Fibroblast of lung (primary cell): ENCODE data around the gene ASGR1. TPM values are rescaled to one million over a fixed set of nuclear protein-coding genes. Genes with fewer than 3 reads are reported as not detected.
A peak's percentile ranks its signal among the peaks of the same experiment; 100 is the strongest.

ENCODE experiments used
- DNase-seq, 2 donors: peaks; one replicate each; pipeline versions ENCODE4 v3.0.0 to v3.0.0-alpha.2; 2010; ENCODE audit warnings: low read depth in 2 of 2
- H2AFZ ChIP-seq: 2 replicates; pipeline ENCODE4 v1.5.1; 2012; ENCODE audit warnings: low read length, control low read depth, inconsistent platforms
- H3K27ac ChIP-seq: 2 replicates; pipeline ENCODE4 v1.5.1; 2011; ENCODE audit warnings: low read length, control low read depth; ENCODE audit not compliant: insufficient read depth
- H3K27me3 ChIP-seq: 2 replicates; pipeline ENCODE4 v1.5.1; 2011; ENCODE audit warnings: mild to moderate bottlenecking, low read length; ENCODE audit not compliant: control insufficient read depth, insufficient read depth
- H3K36me3 ChIP-seq: 2 replicates; pipeline ENCODE4 v1.5.1; 2011; ENCODE audit warnings: low read length; ENCODE audit not compliant: control insufficient read depth, insufficient read depth
- H3K4me1 ChIP-seq: 2 replicates; pipeline ENCODE4 v1.5.1; 2011; ENCODE audit warnings: low read length; ENCODE audit not compliant: control insufficient read depth, insufficient read depth; ENCODE audit errors: extremely low read depth
- H3K4me2 ChIP-seq: 2 replicates; pipeline ENCODE4 v1.5.1; 2011; ENCODE audit warnings: low read length, control low read depth; ENCODE audit not compliant: insufficient read depth; ENCODE audit errors: extremely low read depth
- H3K4me3 ChIP-seq, 4 experiments: fragments of 200-600 bp in 1 of 4; sonication (generic) in 1 of 4; replicated peaks in 1 of 4; 2 replicates each; pipeline ENCODE4 v1.5.1; 2011 to 2016; ENCODE audit warnings: low read length in 4 of 4, low read depth in 3 of 4, mild to moderate bottlenecking in 3 of 4, control low read depth in 2 of 4, inconsistent platforms in 1 of 4, mixed read lengths in 1 of 4; ENCODE audit not compliant: insufficient read depth in 1 of 4; ENCODE audit errors: control extremely low read depth in 1 of 4
- H3K79me2 ChIP-seq: 2 replicates; pipeline ENCODE4 v1.5.1; 2012; ENCODE audit warnings: mild to moderate bottlenecking, low read length, inconsistent platforms; ENCODE audit not compliant: control insufficient read depth, insufficient read depth
- H3K9ac ChIP-seq: 2 replicates; pipeline ENCODE4 v1.5.1; 2011; ENCODE audit warnings: mild to moderate bottlenecking, low read length, control low read depth; ENCODE audit not compliant: insufficient read depth
- H3K9me3 ChIP-seq: 2 replicates; pipeline ENCODE4 v1.5.1; 2012; ENCODE audit warnings: low read depth, low read length; ENCODE audit not compliant: control insufficient read depth, insufficient read depth
- H4K20me1 ChIP-seq: 2 replicates; pipeline ENCODE4 v1.5.1; 2011; ENCODE audit warnings: low read length; ENCODE audit not compliant: control insufficient read depth, insufficient read depth; ENCODE audit errors: extremely low read depth
- EZH2 ChIP-seq: IDR thresholded peaks from 2 replicates; pipeline ENCODE4 v1.5.1; 2012; ENCODE audit warnings: low read length, control low read depth, mild to moderate bottlenecking; ENCODE audit errors: missing control alignments
- polyA minus RNA-seq: library from RNA; depleted of rRNA, polyadenylated mRNA; stranded (reverse); fragments of >200 nt; gene quantifications from 2 replicates; pipeline ENCODE4 v1.2.3, GENCODE V29; 2011; ENCODE audit warnings: low replicate concordance
- polyA plus RNA-seq, 2 donors: library from polyadenylated mRNA; depleted of rRNA in 1 of 2; stranded (reverse) in 1 of 2; unstranded in 1 of 2; fragments of >200 nt; gene quantifications; 2 replicates each; pipeline ENCODE4 v1.2.1, GENCODE V29; 2011 to 2012; ENCODE audit warnings: missing spikeins in 1 of 2
- total RNA-seq: library from RNA; depleted of rRNA; stranded (reverse); fragments of >200 nt; gene quantifications from 2 replicates; pipeline ENCODE4 v1.2.1, GENCODE V29; 2014
- TF ChIP-seq, protein P1 (sequence below), 2 donors: IDR thresholded peaks in 1 of 2; conservative IDR thresholded peaks in 1 of 2; 1 replicate in 1 of 2; 2 replicates in 1 of 2; pipeline ENCODE4 v1.5.1; 2011 to 2012; ENCODE audit warnings: low read length in 2 of 2, control low read depth in 1 of 2, inconsistent platforms in 1 of 2, low read depth in 1 of 2, mild to moderate bottlenecking in 1 of 2

ASGR1 gene, protein sequence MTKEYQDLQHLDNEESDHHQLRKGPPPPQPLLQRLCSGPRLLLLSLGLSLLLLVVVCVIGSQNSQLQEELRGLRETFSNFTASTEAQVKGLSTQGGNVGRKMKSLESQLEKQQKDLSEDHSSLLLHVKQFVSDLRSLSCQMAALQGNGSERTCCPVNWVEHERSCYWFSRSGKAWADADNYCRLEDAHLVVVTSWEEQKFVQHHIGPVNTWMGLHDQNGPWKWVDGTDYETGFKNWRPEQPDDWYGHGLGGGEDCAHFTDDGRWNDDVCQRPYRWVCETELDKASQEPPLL
- total RNA-seq = 0.66 and 0.77 TPM in 2 replicates
- polyA plus RNA-seq = 0.14 and 0.19 TPM in 2 replicates
- 0.40 TPM in 1 of 2 replicates, not detected in the other for polyA plus RNA-seq (2012)
- polyA minus RNA-seq = 0.37 TPM in 1 of 2 replicates, not detected in the other

DNA sequence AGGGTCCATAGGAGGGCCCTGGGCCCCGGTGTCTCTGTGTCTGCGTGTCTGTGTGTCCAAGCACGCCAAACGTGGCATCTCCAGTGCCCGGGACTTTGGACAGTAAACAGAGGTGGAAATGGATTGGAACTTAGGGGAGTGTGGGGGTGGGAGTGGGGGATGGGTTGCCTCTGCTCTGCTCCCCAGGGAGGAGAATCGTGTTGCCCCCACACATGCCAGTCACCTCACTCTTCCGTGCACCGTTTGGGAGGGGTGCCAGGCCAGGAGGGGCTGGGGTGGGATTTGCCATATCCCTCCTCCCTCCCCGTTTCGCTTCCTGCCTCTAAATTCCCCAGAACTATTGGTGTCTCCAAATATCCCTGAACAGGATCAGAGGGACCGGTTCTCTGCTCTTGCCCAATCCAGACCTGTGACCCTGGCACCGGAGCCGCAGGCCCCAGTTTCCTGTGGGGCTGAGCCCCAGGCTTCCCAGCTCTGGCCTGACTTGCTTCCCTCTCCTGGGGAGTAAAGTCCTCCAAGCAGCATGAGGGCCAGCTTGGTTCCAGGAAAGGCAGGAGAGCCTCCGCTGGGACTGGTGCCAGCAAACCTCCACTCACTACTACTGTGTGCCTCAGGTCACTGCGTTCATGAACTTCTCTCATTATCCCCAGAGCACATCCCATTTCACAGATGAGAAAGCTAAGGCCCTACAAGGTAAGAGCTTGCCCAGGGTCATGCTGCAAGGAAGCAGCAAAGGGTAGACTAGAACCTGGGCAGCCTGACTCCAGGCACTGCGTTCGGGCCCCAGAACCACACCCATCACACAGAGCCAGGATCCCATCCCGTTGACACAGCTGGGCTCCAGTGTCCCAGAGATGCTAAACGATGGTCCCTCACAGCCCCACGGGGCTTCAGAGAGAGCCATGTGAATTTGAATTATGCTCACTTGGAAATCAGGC lies at the start of gene ASGR1:
Gene ASGR1, minus strand, starts transcription at position 54 of the 938 bp plus-strand sequence. CDS start 807 bp downstream, outside the sequence.
- Histone ChIP-seq H3K9me3 (no peaks in the 10 kb centered on the region), H3K9ac (no peak within 1 kb of the TSS), H3K4me1 (no peaks in the 10 kb centered on the region), H3K27me3 (peaks cover 2% of the 10 kb centered on the region), H3K4me2 (peak within 1 kb of the TSS; percentile 98), H3K79me2 (no peaks in the 10 kb centered on the region), H3K27ac (no peak within 1 kb of the TSS), H4K20me1 (no peaks in the 10 kb centered on the region), H2AFZ (no peak within 1 kb of the TSS), H3K4me3 (peak within 1 kb of the TSS in 1 of 4 experiments; percentile 70), H3K36me3 (no peaks in the 10 kb centered on the region)
- no peak for DNase-seq
- no peak for TF ChIP-seq EZH2
- TF ChIP-seq, protein P1, sequence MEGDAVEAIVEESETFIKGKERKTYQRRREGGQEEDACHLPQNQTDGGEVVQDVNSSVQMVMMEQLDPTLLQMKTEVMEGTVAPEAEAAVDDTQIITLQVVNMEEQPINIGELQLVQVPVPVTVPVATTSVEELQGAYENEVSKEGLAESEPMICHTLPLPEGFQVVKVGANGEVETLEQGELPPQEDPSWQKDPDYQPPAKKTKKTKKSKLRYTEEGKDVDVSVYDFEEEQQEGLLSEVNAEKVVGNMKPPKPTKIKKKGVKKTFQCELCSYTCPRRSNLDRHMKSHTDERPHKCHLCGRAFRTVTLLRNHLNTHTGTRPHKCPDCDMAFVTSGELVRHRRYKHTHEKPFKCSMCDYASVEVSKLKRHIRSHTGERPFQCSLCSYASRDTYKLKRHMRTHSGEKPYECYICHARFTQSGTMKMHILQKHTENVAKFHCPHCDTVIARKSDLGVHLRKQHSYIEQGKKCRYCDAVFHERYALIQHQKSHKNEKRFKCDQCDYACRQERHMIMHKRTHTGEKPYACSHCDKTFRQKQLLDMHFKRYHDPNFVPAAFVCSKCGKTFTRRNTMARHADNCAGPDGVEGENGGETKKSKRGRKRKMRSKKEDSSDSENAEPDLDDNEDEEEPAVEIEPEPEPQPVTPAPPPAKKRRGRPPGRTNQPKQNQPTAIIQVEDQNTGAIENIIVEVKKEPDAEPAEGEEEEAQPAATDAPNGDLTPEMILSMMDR (conservative IDR thresholded peaks at IDR 0.05 in 1 of 2, IDR thresholded peaks at IDR 0.05 in 1 of 2; ENCODE audit: low read depth in 1 of 2, low read length in 2 of 2) = no peak

DNA sequence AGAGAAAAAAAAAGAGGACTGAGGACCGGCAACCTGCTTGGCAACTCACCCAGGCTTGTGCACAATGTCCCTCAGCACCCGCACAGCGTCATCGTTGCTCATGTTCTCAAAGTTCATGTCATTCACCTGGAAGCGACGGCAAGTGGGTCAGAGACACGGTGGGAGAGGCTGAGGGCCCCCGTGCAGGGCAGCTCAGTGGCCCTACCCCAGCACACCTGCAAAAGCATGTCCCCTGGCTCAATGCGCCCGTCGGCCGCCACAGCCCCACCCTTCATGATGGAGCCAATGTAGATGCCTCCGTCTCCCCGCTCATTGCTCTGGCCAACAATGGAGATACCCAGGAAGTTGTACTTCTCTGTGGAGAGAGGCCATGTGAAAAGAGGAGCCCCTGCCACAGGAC lies 49.8 kb upstream of the ASGR1 start:
- Histone ChIP-seq H3K79me2 (peaks cover 50% of the 10 kb centered on the region), H2AFZ (no peak overlapping the region), H3K4me2 (no peak overlapping the region), H3K27ac (no peak overlapping the region), H3K4me3 (no peak overlapping the region), H3K9me3 (no peaks in the 10 kb centered on the region), H3K4me1 (peaks cover 5% of the 10 kb centered on the region), H3K27me3 (no peaks in the 10 kb centered on the region), H3K36me3 (peaks cover 35% of the 10 kb centered on the region), H4K20me1 (no peaks in the 10 kb centered on the region), H3K9ac (no peak overlapping the region)
- DNase-seq = no peak
- no peak for TF ChIP-seq EZH2
- TF ChIP-seq, protein P1 (conservative IDR thresholded peaks at IDR 0.05 in 1 of 2, IDR thresholded peaks at IDR 0.05 in 1 of 2; ENCODE audit: low read depth in 1 of 2, low read length in 2 of 2) = no peak
